ENCODE measurements around the gene CCDC73.

- TF ChIP-seq CTCF (IDR thresholded peaks at IDR 0.05) (no peak), POLR2A (IDR thresholded peaks at IDR 0.05) (no peak)
Measured at GRCh38 chr11:32722255-32722654, 72.2 kb downstream of the CCDC73 start.

All from thyroid gland (tissue), 4 donors.